SIG-M5 (cell line): Measurements from ENCODE around the gene HIPK3.
"Not testable (repeated sequence)": the region's sequence is repeated elsewhere in the genome, so short reads cannot be mapped to it uniquely, and the experiment has no call there.

Source experiments
- DNase-seq: peaks from one replicate; lab custom pipeline; 2025; lab: John Stamatoyannopoulos, UW

The HIPK3 gene

GRCh38 chr11:33358150-33358831, 101.1 kb downstream of the HIPK3 start:
- DNase-seq: no peak

- DNase-seq: no peak
Observed at GRCh38 chr11:33360642-33361041, 103.5 kb downstream of the HIPK3 start.

GRCh38 chr11:33362051-33362910, 105.1 kb downstream of the HIPK3 start:
- no peak for DNase-seq

- DNase-seq: no peak
Observed at GRCh38 chr11:33366918-33367317, 109.7 kb downstream of the HIPK3 start.

- DNase-seq: not testable (repeated sequence)
Observed at GRCh38 chr11:33368475-33368874, 111.3 kb downstream of the HIPK3 start.

GRCh38 chr11:33368931-33369330, 111.8 kb downstream of the HIPK3 start:
- no peak for DNase-seq

GRCh38 chr11:33373636-33374035, 116.5 kb downstream of the HIPK3 start:
- DNase-seq: no peak

GRCh38 chr11:33375236-33375635, 118.1 kb downstream of the HIPK3 start:
- DNase-seq: no peak

- no peak for DNase-seq
Observed at GRCh38 chr11:33375688-33376311, 118.6 kb downstream of the HIPK3 start, which contains the start of gene KIAA1549L. Gene KIAA1549L, plus strand, starts transcription at chr11:33376108.

GRCh38 chr11:33376331-33377310, 119.4 kb downstream of the HIPK3 start:
- no peak for DNase-seq

GRCh38 chr11:33377412-33378370, 120.5 kb downstream of the HIPK3 start:
- no peak for DNase-seq

GRCh38 chr11:33379947-33380346, 122.8 kb downstream of the HIPK3 start:
- DNase-seq: no peak

GRCh38 chr11:33383075-33383919, 126.1 kb downstream of the HIPK3 start:
- DNase-seq: no peak

- no peak for DNase-seq
Observed at GRCh38 chr11:33383920-33384209, 126.7 kb downstream of the HIPK3 start.

- no peak for DNase-seq
Observed at GRCh38 chr11:33384220-33384619, 127.0 kb downstream of the HIPK3 start.

GRCh38 chr11:33387581-33387980, 130.4 kb downstream of the HIPK3 start:
- no peak for DNase-seq

- no peak for DNase-seq
Observed at GRCh38 chr11:33387996-33388395, 130.8 kb downstream of the HIPK3 start.

- DNase-seq: no peak
Observed at GRCh38 chr11:33388793-33389525, 131.8 kb downstream of the HIPK3 start.

- no peak for DNase-seq
Observed at GRCh38 chr11:33389635-33390034, 132.5 kb downstream of the HIPK3 start.
